OCI-LY3 (cell line): ENCODE data around the gene KRT222.

Experiments used
- H2AFZ ChIP-seq: fragments of 200-600, 300-600 bp; shearing (Covaris generic); 2 replicates; pipeline ENCODE4 v1.6.0; 2014; ENCODE audit warnings: antibody characterized with exemption, low read depth, low read length
- H3K27ac ChIP-seq: fragments of 200-600, 300-600 bp; sonication (generic); 2 replicates; pipeline ENCODE4 v1.5.1; 2014; ENCODE audit warnings: mild to moderate bottlenecking, low read length, moderate library complexity, mixed read lengths
- H3K27me3 ChIP-seq: fragments of 200-600, 300-600 bp; sonication (generic); 2 replicates; pipeline ENCODE4 v1.6.1; 2014; ENCODE audit warnings: low read depth, low read length, mixed read lengths
- H3K36me3 ChIP-seq: fragments of 200-600, 300-600 bp; sonication (generic); replicated peaks from 2 replicates; pipeline ENCODE3; 2014; ENCODE audit warnings: low read depth, low read length, mixed read lengths
- H3K4me1 ChIP-seq: fragments of 300-600, 200-600 bp; sonication (generic); 2 replicates; pipeline ENCODE4 v1.6.1; 2014; ENCODE audit warnings: low read length, mixed read lengths
- H3K4me2 ChIP-seq: fragments of 200-600, 300-600 bp; sonication (generic); 2 replicates; pipeline ENCODE4 v1.6.1; 2014; ENCODE audit warnings: low read length, mixed read lengths
- H3K4me3 ChIP-seq: fragments of 300-600, 200-600 bp; sonication (generic); 2 replicates; pipeline ENCODE4 v1.5.1; 2014; ENCODE audit warnings: antibody characterized with exemption, mild to moderate bottlenecking, low read length, moderate library complexity
- H3K79me2 ChIP-seq: fragments of 300-600, 200-600 bp; shearing (Covaris generic); 2 replicates; pipeline ENCODE4 v1.6.1; 2014; ENCODE audit warnings: mild to moderate bottlenecking, low read length, mixed read lengths
- H3K9ac ChIP-seq: fragments of 300-600, 200-600 bp; shearing (Covaris generic); 2 replicates; pipeline ENCODE4 v1.6.0; 2014; ENCODE audit warnings: mild to moderate bottlenecking, low read length, moderate library complexity
- H3K9me3 ChIP-seq: fragments of 200-600, 300-600 bp; shearing (Covaris generic); 2 replicates; pipeline ENCODE4 v1.6.1; 2014; ENCODE audit warnings: low read length, mixed read lengths; ENCODE audit not compliant: insufficient read depth
- H4K20me1 ChIP-seq: fragments of 200-600, 300-600 bp; sonication (generic); 2 replicates; pipeline ENCODE4 v1.6.1; 2016; ENCODE audit warnings: low read length, mixed read lengths; ENCODE audit not compliant: insufficient read depth
- CTCF ChIP-seq: fragments of 200-600, 300-600 bp; sonication (generic); IDR thresholded peaks from 2 replicates; pipeline ENCODE4 v1.5.1; 2014; ENCODE audit warnings: antibody characterized with exemption, low read length, low read depth
- EZH2phosphoT487 ChIP-seq: fragments of 200-600 bp; shearing (Covaris generic); IDR thresholded peaks from 2 replicates; pipeline ENCODE4 v1.6.1; 2018; ENCODE audit warnings: antibody characterized with exemption, mixed run types, low read depth

KRT222 gene

GRCh38 chr17:40651939-40652338 lies 13.0 kb downstream of the KRT222 start:
- no peaks in the 10 kb centered on the region for H3K27me3 ChIP-seq
- peaks cover 7% of the 10 kb centered on the region for H3K4me1 ChIP-seq
- no peak overlapping the region for H3K27ac ChIP-seq
- peaks cover 20% of the 10 kb centered on the region for H3K79me2 ChIP-seq
- no peak overlapping the region for H3K9ac ChIP-seq
- no peak overlapping the region for H3K4me3 ChIP-seq
- no peak overlapping the region for H2AFZ ChIP-seq
- TF ChIP-seq CTCF: no peak
- no peak for TF ChIP-seq EZH2phosphoT487
- H3K9me3 ChIP-seq: no peaks in the 10 kb centered on the region
- no peaks in the 10 kb centered on the region for H3K36me3 ChIP-seq
- no peak overlapping the region for H3K4me2 ChIP-seq
- H4K20me1 ChIP-seq: no peaks in the 10 kb centered on the region

- Histone ChIP-seq H3K27me3 (no peaks in the 10 kb centered on the region), H3K27ac (peak overlapping the region; percentile 73), H4K20me1 (peaks cover 3% of the 10 kb centered on the region), H2AFZ (peak overlapping the region; percentile 99), H3K4me2 (peak overlapping the region; percentile 97), H3K79me2 (peaks cover 47% of the 10 kb centered on the region), H3K9me3 (no peaks in the 10 kb centered on the region), H3K4me3 (peak overlapping the region; percentile 90), H3K36me3 (peaks cover 17% of the 10 kb centered on the region), H3K9ac (peak overlapping the region; percentile 93), H3K4me1 (peaks cover 23% of the 10 kb centered on the region)
- TF ChIP-seq EZH2phosphoT487 (no peak), CTCF (no peak)
Measured at GRCh38 chr17:40648384-40648968, 16.5 kb downstream of the KRT222 start.

- H4K20me1 ChIP-seq: peaks cover 3% of the 10 kb centered on the region
- peak within 1 kb of the TSS; percentile 97 for H3K4me2 ChIP-seq
- peak within 1 kb of the TSS; percentile 90 for H3K4me3 ChIP-seq
- TF ChIP-seq EZH2phosphoT487 (no peak), CTCF (no peak)
- peaks cover 23% of the 10 kb centered on the region for H3K4me1 ChIP-seq
- H3K27me3 ChIP-seq: no peaks in the 10 kb centered on the region
- peaks cover 24% of the 10 kb centered on the region for H3K36me3 ChIP-seq
- H3K27ac ChIP-seq: peak within 1 kb of the TSS; percentile 73
- peak within 1 kb of the TSS; percentile 99 for H2AFZ ChIP-seq
- H3K9me3 ChIP-seq: no peaks in the 10 kb centered on the region
- peaks cover 50% of the 10 kb centered on the region for H3K79me2 ChIP-seq
- peak within 1 kb of the TSS; percentile 93 for H3K9ac ChIP-seq
Measured at GRCh38 chr17:40647624-40648383, 17.2 kb downstream of the KRT222 start, which contains the start of gene SMARCE1. TSS of gene SMARCE1 (minus strand) at chr17:40647818. CDS start at chr17:40645802, 2,016 bp downstream.

GRCh38 chr17:40646791-40647623 lies 18.0 kb downstream of the KRT222 start:
- TF ChIP-seq EZH2phosphoT487: no peak
- no peak for TF ChIP-seq CTCF
- Histone ChIP-seq H3K27me3 (no peaks in the 10 kb centered on the region), H3K27ac (peak overlapping the region; percentile 73), H3K9ac (peak overlapping the region; percentile 93), H3K79me2 (peaks cover 50% of the 10 kb centered on the region), H3K4me1 (peaks cover 23% of the 10 kb centered on the region), H4K20me1 (peaks cover 3% of the 10 kb centered on the region), H2AFZ (peak overlapping the region; percentile 99), H3K4me3 (peak overlapping the region; percentile 90), H3K36me3 (peaks cover 30% of the 10 kb centered on the region), H3K9me3 (no peaks in the 10 kb centered on the region), H3K4me2 (peak overlapping the region; percentile 97)
